ENCODE data around the gene GDF7.

DNA sequence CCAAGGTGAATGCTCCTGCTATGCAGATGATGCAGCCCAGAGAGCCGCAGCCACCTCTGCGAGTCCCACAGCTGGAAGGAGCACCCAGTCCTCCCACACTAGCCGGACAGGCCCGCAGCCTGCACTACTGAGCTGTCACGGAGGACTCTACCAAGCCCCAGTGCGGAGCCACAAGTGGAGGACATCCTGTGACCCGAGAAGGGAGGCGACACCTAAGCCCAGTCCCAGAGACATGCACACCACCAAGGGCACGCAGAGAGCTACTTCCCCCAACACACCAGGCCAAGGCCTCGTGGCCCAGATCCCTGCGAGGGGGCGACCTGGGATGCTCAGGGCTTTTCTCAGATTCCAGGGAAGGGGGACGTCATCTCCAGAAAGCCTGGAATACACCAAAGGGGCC is 28.9 kb upstream of the GDF7 start:
- TF ChIP-seq CTCF (IDR thresholded peaks at IDR 0.05) (no peak), POLR2A (IDR thresholded peaks at IDR 0.05) (no peak), POLR2AphosphoS5 (IDR thresholded peaks at IDR 0.05) (no peak)
